Lung (tissue), 12 donors: Measurements from ENCODE around the gene CTRB1. TPM values are rescaled to one million over a fixed set of nuclear protein-coding genes. Genes with fewer than 3 reads are reported as not detected.

Experiments used
- ATAC-seq: fragments of 200-7000 bp; cut with Tn5 transposase; one replicate; pipeline ENCODE4 v1.9.1; 2020; ENCODE audit warnings: moderate number of reproducible peaks; ENCODE audit not compliant: insufficient read depth, low FRiP score
- DNase-seq, 3 donors: peaks; one replicate each; pipeline ENCODE4 v3.0.0-alpha.2; 2013 to 2017
- H3K27ac ChIP-seq, 2 donors: one replicate each; pipeline ENCODE4 v1.5.1; 2013; ENCODE audit warnings: mild to moderate bottlenecking in 2 of 2, moderate library complexity in 2 of 2, control low read depth in 1 of 2, inconsistent platforms in 1 of 2, low read depth in 1 of 2, low read length in 1 of 2
- H3K27me3 ChIP-seq, 3 donors: one replicate each; pipeline ENCODE4 v1.5.1; 2013; ENCODE audit warnings: low read length in 2 of 3; ENCODE audit not compliant: control insufficient read depth in 3 of 3, insufficient read depth in 3 of 3
- H3K36me3 ChIP-seq, 4 donors: one replicate each; pipeline ENCODE4 v1.5.1; 2013; ENCODE audit warnings: low read length in 4 of 4, mild to moderate bottlenecking in 1 of 4, moderate library complexity in 1 of 4; ENCODE audit not compliant: control insufficient read depth in 4 of 4, insufficient read depth in 4 of 4
- H3K4me1 ChIP-seq, 5 donors: one replicate each; pipeline ENCODE4 v1.5.1; 2013; ENCODE audit warnings: low read length in 5 of 5, mild to moderate bottlenecking in 2 of 5, moderate library complexity in 1 of 5; ENCODE audit not compliant: control insufficient read depth in 5 of 5, insufficient read depth in 5 of 5
- H3K4me3 ChIP-seq: one replicate; pipeline ENCODE4 v1.5.1; 2013; ENCODE audit warnings: mild to moderate bottlenecking, control low read depth, moderate library complexity
- H3K9ac ChIP-seq, 2 donors: one replicate each; pipeline ENCODE4 v1.5.1; 2013; ENCODE audit warnings: low read length in 2 of 2, control low read depth in 1 of 2; ENCODE audit not compliant: insufficient read depth in 1 of 2
- H3K9me3 ChIP-seq, 4 donors: one replicate each; pipeline ENCODE4 v1.5.1; 2013; ENCODE audit warnings: low read length in 3 of 4, mild to moderate bottlenecking in 1 of 4, moderate library complexity in 1 of 4; ENCODE audit not compliant: control insufficient read depth in 4 of 4, insufficient read depth in 3 of 4
- WGBS, 2 donors: extraction: QIAGEN DNeasy Blood & Tissue Kit; methylation state at CpG; one replicate each; pipeline ENCODE4 v1.1.7; 2013; 5-methylcytosine and 5-hydroxymethylcytosine counted together
- polyA plus RNA-seq, 2 donors: library from polyadenylated mRNA; stranded (reverse); fragments of 200-250 nt; gene quantifications; one replicate each; pipeline ENCODE4 v1.2.1, GENCODE V29; 2013
- total RNA-seq, 2 donors: library from RNA; depleted of rRNA in 1 of 2; stranded (reverse); fragments of >200 nt in 1 of 2; gene quantifications; one replicate each; pipeline ENCODE4 v1.2.1, GENCODE V29; 2014 to 2021
- TF ChIP-seq, protein P1 (sequence below): IDR thresholded peaks from 2 replicates; pipeline ENCODE4 v1.5.1; 2012; ENCODE audit warnings: mild to moderate bottlenecking; ENCODE audit errors: control extremely low read depth, extremely low read depth
- donor health status: control.
- donor health status: control.
- donor health status: Bipolar disorder and iron deficiency.
- donor health status: healthy.
- donor health status: DM: yes; HTN: yes; CAD: no.

Gene CTRB1
- total and polyA plus RNA-seq, 4 donors = 0.33 to 6.5 (median 0.97) TPM; not detected in 1

DNA sequence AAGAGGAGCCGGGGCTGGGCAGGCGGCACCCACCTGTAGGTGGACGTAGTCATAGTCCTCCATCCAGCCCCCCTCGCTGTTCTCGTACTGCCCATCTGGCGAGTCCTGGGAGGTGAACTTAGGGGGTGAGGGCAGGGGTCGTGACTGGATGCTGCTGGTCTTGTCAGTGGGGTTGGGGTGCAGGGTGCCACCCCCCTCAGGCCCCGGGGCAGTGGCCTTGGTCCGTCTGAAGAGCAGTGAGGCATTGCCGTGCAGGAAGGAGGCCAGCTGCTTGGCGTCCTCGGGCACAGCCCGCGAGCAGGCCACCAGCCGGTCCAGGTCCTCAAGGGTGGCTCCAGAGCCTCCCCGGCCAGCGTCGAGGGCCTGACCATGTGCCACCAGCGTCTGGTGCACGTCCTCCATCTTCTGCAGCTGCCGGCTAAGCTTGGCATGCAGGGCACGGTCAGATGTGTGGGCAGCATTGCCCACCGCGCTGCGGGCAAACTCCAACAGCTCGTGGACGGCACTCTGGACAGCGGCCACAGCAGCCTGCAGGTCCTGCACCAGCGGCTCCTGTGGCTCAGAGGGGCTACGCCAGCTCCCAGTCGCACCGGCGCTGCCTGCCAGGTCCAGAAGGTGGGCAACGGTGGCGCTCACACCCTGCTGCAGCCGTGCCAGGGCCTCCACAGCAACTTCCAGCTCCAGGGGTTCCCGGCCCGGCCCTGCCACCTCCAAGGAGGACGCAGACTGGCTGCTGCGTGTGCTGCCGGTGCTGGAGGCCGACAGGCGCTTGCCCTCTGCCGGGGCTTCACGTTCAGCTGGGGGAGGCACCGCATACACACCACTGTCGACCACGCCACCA is 16.3 kb downstream of the CTRB1 start:
- Histone ChIP-seq H3K36me3 (peaks cover 2 to 28% (median 17%) of the 10 kb centered on the region in 4 donors), H3K4me1 (peaks cover 5 to 28% (median 13%) of the 10 kb centered on the region in 5 donors)

DNA sequence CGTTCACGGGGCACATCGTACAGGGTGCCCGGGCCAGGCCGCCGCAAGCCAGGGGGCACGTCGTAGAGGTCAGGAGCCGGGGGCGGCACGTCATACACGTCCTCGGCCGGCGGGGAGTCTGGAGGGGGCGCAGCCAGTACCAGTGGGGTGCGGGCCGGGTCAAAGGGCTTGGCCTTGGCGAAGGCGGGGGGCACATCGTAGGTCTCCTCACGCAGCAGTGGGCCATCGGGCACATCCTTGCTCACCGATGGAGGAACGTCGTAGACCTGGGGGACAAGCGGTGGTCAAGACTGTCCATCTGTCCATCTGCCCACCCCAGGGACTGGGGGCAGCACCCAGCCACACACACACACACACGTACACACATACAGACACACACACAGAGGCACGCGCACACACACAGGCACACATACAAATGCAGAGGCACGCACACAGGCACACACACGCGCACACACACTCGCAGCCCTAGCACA is 17.0 kb downstream of the CTRB1 start:
- no peak for ATAC-seq
- no peak for DNase-seq
- TF ChIP-seq, protein P1, sequence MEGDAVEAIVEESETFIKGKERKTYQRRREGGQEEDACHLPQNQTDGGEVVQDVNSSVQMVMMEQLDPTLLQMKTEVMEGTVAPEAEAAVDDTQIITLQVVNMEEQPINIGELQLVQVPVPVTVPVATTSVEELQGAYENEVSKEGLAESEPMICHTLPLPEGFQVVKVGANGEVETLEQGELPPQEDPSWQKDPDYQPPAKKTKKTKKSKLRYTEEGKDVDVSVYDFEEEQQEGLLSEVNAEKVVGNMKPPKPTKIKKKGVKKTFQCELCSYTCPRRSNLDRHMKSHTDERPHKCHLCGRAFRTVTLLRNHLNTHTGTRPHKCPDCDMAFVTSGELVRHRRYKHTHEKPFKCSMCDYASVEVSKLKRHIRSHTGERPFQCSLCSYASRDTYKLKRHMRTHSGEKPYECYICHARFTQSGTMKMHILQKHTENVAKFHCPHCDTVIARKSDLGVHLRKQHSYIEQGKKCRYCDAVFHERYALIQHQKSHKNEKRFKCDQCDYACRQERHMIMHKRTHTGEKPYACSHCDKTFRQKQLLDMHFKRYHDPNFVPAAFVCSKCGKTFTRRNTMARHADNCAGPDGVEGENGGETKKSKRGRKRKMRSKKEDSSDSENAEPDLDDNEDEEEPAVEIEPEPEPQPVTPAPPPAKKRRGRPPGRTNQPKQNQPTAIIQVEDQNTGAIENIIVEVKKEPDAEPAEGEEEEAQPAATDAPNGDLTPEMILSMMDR = no peak
- Histone ChIP-seq H3K36me3 (peaks cover 2 to 26% (median 17%) of the 10 kb centered on the region in 4 donors), H3K4me1 (peaks cover 6 to 28% (median 13%) of the 10 kb centered on the region in 5 donors), H3K9me3 (no peaks in the 10 kb centered on the region), H3K4me3 (no peak overlapping the region), H3K27ac (no peak overlapping the region), H3K9ac (no peak overlapping the region), H3K27me3 (no peaks in the 10 kb centered on the region)
- 88 to 95% methylated on average over 34 of the region's 34 CpGs for WGBS, 2 donors

More for the DNA sequence above, 16.3 kb downstream of the CTRB1 start:
- no peak overlapping the region for H3K4me3 ChIP-seq
- H3K9ac ChIP-seq = no peak overlapping the region
- ATAC-seq = no peak
- H3K27me3 ChIP-seq = no peaks in the 10 kb centered on the region
- TF ChIP-seq, protein P1 = no peak
- H3K27ac ChIP-seq = no peak overlapping the region
- H3K9me3 ChIP-seq = no peaks in the 10 kb centered on the region
- no peak for DNase-seq
- 86 to 90% methylated on average over 47 to 48 of the region's 48 CpGs for WGBS, 2 donors

DNA sequence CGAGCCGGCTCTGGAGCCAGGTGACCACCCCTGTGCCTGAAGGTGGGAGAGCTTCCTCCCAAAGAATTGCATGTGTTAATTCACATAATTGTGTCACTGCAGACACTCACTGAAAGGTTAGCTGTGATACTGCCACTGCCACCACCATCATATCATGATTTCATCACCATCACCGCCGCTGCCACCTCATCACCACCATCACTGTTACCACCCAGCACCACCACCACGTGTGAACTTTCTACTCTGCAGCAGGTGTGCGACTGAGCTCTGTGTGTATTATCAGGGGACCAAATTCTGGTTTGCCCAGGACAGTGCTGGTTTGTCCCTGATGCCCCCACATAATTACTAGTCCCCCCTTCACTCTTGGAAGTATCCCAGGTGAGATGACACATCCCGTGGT is 17.4 kb downstream of the CTRB1 start:
- DNase-seq (no peak), ATAC-seq (no peak)
- H3K4me3 ChIP-seq = no peak overlapping the region
- H3K27ac ChIP-seq = no peak overlapping the region
- no peaks in the 10 kb centered on the region for H3K9me3 ChIP-seq
- peaks cover 2 to 28% (median 20%) of the 10 kb centered on the region in 4 donors for H3K36me3 ChIP-seq
- no peak overlapping the region for H3K9ac ChIP-seq
- TF ChIP-seq, protein P1 = no peak
- 74 to 78% methylated on average over 7 of the region's 7 CpGs for WGBS, 2 donors
- H3K4me1 ChIP-seq = peaks cover 6 to 28% (median 13%) of the 10 kb centered on the region in 5 donors
- no peaks in the 10 kb centered on the region for H3K27me3 ChIP-seq
